A673 (cell line): ENCODE data around the gene TGIF1. TPM values are rescaled to one million over a fixed set of nuclear protein-coding genes. Genes with fewer than 3 reads are reported as not detected.

Experiments
- BruUV-seq: library from RNA; stranded (reverse); fragments of 400-500 nt; replicated peaks from 2 replicates; lab custom pipeline; 2021; lab: Mats Ljungman, UMichigan
- CTCF ChIA-PET: fragments of 300-600 bp; sonication (Branson Sonifier 250); formaldehyde crosslinking; loops from one replicate; lab custom pipeline; 2022; ENCODE audit warnings: antibody characterized with exemption; lab: Charles Lee
- POLR2A ChIA-PET: fragments of 300-600 bp; sonication (Branson Sonifier 250); formaldehyde crosslinking; loops from one replicate; lab custom pipeline; 2022; ENCODE audit warnings: antibody characterized with exemption; ENCODE audit not compliant: low non-redundant PET; lab: Charles Lee
- DNase-seq: peaks from one replicate; pipeline ENCODE4 v3.0.0-alpha.2; 2015; ENCODE audit warnings: low spot score
- H3K27ac ChIP-seq: fragments of 200-600 bp; sonication (generic); 2 replicates; pipeline ENCODE4 v1.5.1; 2016; ENCODE audit warnings: mixed run types, low read depth, mild to moderate bottlenecking, mixed read lengths, antibody characterized with exemption, low read length; ENCODE audit not compliant: poor library complexity, severe bottlenecking
- H3K27me3 ChIP-seq: fragments of 200-600 bp; sonication (generic); replicated peaks from 2 replicates; pipeline ENCODE4 v1.6.1; 2017; ENCODE audit warnings: mixed run types, low read depth, mild to moderate bottlenecking, mixed read lengths, antibody characterized with exemption, low read length; ENCODE audit not compliant: insufficient read depth, poor library complexity
- H3K36me3 ChIP-seq: fragments of 200-600 bp; sonication (generic); 2 replicates; pipeline ENCODE4 v1.6.1; 2016; ENCODE audit warnings: mixed run types, mild to moderate bottlenecking, mixed read lengths, antibody characterized with exemption, low read length; ENCODE audit not compliant: insufficient read depth, poor library complexity, severe bottlenecking
- H3K4me1 ChIP-seq: fragments of 200-600 bp; sonication (generic); 2 replicates; pipeline ENCODE4 v1.6.1; 2017; ENCODE audit warnings: mixed run types, mild to moderate bottlenecking, mixed read lengths, antibody characterized with exemption, low read length; ENCODE audit not compliant: insufficient read depth, poor library complexity, severe bottlenecking
- H3K4me3 ChIP-seq: fragments of 200-600 bp; sonication (generic); 2 replicates; pipeline ENCODE4 v1.5.1; 2016; ENCODE audit warnings: low read depth, mixed run types, mild to moderate bottlenecking, mixed read lengths, low read length; ENCODE audit not compliant: poor library complexity, severe bottlenecking
- H3K9me3 ChIP-seq: fragments of 200-600 bp; sonication (generic); 2 replicates; pipeline ENCODE4 v1.6.1; 2016; ENCODE audit warnings: mixed run types, low read depth, mild to moderate bottlenecking, mixed read lengths, antibody characterized with exemption, low read length; ENCODE audit not compliant: poor library complexity, severe bottlenecking
- CTCF ChIP-seq: fragments of 300-800, 200-600 bp; sonication (generic); conservative IDR thresholded peaks from 2 replicates; pipeline ENCODE4 v1.5.1; 2017; ENCODE audit warnings: low read depth, mild to moderate bottlenecking, antibody characterized with exemption, low read length, moderate library complexity, mixed read lengths
- EZH2 ChIP-seq: fragments of 200-600 bp; sonication (generic); IDR thresholded peaks from 2 replicates; pipeline ENCODE4 v1.6.1; 2017; ENCODE audit warnings: borderline replicate concordance, low read depth, mild to moderate bottlenecking, mixed read lengths, antibody characterized with exemption, low read length; ENCODE audit not compliant: poor library complexity, severe bottlenecking
- intact Hi-C: fragments of 100-400 bp; cut with micrococcal nuclease; formaldehyde crosslinking; loops from one replicate; pipeline ENCODE4 v1.10.0; 2022; ENCODE audit not compliant: unreplicated experiment
- total RNA-seq: library from RNA; stranded (reverse); gene quantifications from 2 replicates; pipeline ENCODE4 v1.2.3, GENCODE V29; 2021

The TGIF1 gene
- total RNA-seq, 1 experiment from 2014 or later: 98.3 TPM

GRCh38 chr18:3494569-3494968 is 44.6 kb downstream of the TGIF1 start:
- ChIA-PET CTCF (no interaction called here), POLR2A (no interaction called here)
- BruUV-seq: no TSS peak
- TF ChIP-seq CTCF (no peak), EZH2 (no peak)
- intact Hi-C loops: no loop called here
- DNase-seq: no peak
- no peaks in the 10 kb centered on the region for H3K9me3 ChIP-seq
- peaks cover 20% of the 10 kb centered on the region for H3K4me1 ChIP-seq
- H3K27ac ChIP-seq: no peak overlapping the region
- no peak overlapping the region for H3K4me3 ChIP-seq
- H3K36me3 ChIP-seq: peaks cover 21% of the 10 kb centered on the region
- no peaks in the 10 kb centered on the region for H3K27me3 ChIP-seq

GRCh38 chr18:3495691-3496430 is 45.9 kb downstream of the TGIF1 start:
- CTCF ChIA-PET: no interaction called here
- no peak overlapping the region for H3K4me3 ChIP-seq
- peaks cover 27% of the 10 kb centered on the region for H3K36me3 ChIP-seq
- no TSS peak for BruUV-seq
- TF ChIP-seq EZH2: no peak
- no peak for TF ChIP-seq CTCF
- no peaks in the 10 kb centered on the region for H3K27me3 ChIP-seq
- H3K4me1 ChIP-seq: peaks cover 20% of the 10 kb centered on the region
- no peaks in the 10 kb centered on the region for H3K9me3 ChIP-seq
- POLR2A ChIA-PET: no interaction called here
- no peak for DNase-seq
- intact Hi-C loops: no loop called here
- no peak overlapping the region for H3K27ac ChIP-seq

GRCh38 chr18:3498698-3499471 is 48.9 kb downstream of the TGIF1 start:
- DNase-seq: no peak
- no peak for TF ChIP-seq CTCF
- no peak for TF ChIP-seq EZH2
- ChIA-PET CTCF (interaction anchor here (0.5 kb wide), 1 partner anchor 95 kb away, joined by 5 read pairs; no protein-coding TSS in a partner anchor), POLR2A (interaction anchor here (0.6 to 0.9 kb wide), 2 partner anchors 18 to 151 kb away, joined by 3 to 13 read pairs; no protein-coding TSS in a partner anchor)
- Histone ChIP-seq H3K4me3 (no peak overlapping the region), H3K9me3 (no peaks in the 10 kb centered on the region), H3K4me1 (peaks cover 7% of the 10 kb centered on the region), H3K27ac (no peak overlapping the region), H3K27me3 (no peaks in the 10 kb centered on the region), H3K36me3 (peaks cover 43% of the 10 kb centered on the region)
- intact Hi-C loops: no loop called here
- BruUV-seq: no TSS peak
